Measurements from ENCODE around the gene NOXA1. TPM values are rescaled to one million over a fixed set of nuclear protein-coding genes. Genes with fewer than 3 reads are reported as not detected.

Gene NOXA1
- total RNA-seq, 4 donors from 2014 or later, result 2.2 to 7.6 (median 4.0) TPM

DNA sequence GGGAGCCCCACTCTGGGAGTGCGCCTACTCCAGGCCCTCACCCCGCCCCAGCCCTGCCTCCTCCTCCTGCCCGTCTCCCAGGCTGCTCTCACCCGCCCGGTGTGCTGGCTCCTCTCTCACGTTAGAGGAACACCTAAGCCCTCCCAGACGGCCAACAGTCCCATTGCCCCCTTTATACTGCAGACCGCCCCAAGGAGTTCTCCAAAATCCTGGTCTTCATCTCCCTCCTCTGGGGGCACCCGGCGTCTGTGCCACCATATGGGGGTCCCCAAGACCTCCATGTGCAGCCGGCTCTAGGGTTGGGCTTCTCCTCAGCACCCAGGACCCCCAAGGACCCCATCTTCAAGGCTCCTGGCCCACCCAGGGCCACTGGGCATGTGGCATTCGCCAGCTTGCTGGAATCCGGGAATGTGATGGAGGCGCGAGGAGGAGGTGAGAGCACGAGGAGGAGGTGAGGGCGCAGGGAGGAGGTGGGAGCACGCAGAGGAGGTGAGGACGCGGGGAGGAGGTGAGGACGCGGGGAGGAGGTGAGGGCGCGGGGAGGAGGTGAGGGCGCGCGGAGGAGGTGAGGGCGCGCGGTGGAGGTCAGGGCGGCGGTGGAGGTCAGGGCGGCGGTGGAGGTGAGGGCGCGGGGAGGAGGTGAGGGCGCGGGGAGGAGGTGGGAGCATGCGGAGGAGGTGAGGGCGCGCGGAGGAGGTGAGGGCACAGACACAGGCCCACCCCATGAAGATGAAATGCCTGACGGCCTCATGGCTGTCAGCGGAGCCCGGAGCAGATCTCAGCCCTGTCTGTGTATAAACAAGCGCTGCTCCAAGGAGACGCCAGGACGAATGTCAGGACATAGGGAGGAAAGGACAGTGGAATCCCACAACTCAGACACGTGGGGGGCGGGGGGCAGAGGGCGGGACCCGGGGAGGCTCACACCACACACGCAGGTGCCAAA, 41.4 kb upstream of the NOXA1 start:
- 92% methylated on average over 53 of the region's 53 CpGs for WGBS
- peak; percentile 55 to 74 for DNase-seq (ENCODE audit: low spot score in 2 of 2)
- Histone ChIP-seq H3K4me1 (no peaks in the 10 kb centered on the region), H3K4me3 (no peak overlapping the region), H3K27me3 (no peaks in the 10 kb centered on the region), H3K36me3 (no peaks in the 10 kb centered on the region), H3K9me3 (no peaks in the 10 kb centered on the region), H3K27ac (no peak overlapping the region)
- TF ChIP-seq EP300 (IDR thresholded peaks at IDR 0.05), result no peak
- TF ChIP-seq POLR2A (IDR thresholded peaks at IDR 0.05), result no peak
- TF ChIP-seq, protein P1, sequence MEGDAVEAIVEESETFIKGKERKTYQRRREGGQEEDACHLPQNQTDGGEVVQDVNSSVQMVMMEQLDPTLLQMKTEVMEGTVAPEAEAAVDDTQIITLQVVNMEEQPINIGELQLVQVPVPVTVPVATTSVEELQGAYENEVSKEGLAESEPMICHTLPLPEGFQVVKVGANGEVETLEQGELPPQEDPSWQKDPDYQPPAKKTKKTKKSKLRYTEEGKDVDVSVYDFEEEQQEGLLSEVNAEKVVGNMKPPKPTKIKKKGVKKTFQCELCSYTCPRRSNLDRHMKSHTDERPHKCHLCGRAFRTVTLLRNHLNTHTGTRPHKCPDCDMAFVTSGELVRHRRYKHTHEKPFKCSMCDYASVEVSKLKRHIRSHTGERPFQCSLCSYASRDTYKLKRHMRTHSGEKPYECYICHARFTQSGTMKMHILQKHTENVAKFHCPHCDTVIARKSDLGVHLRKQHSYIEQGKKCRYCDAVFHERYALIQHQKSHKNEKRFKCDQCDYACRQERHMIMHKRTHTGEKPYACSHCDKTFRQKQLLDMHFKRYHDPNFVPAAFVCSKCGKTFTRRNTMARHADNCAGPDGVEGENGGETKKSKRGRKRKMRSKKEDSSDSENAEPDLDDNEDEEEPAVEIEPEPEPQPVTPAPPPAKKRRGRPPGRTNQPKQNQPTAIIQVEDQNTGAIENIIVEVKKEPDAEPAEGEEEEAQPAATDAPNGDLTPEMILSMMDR (IDR thresholded peaks at IDR 0.05), result no peak
- TF ChIP-seq POLR2AphosphoS5 (IDR thresholded peaks at IDR 0.05), result no peak

DNA sequence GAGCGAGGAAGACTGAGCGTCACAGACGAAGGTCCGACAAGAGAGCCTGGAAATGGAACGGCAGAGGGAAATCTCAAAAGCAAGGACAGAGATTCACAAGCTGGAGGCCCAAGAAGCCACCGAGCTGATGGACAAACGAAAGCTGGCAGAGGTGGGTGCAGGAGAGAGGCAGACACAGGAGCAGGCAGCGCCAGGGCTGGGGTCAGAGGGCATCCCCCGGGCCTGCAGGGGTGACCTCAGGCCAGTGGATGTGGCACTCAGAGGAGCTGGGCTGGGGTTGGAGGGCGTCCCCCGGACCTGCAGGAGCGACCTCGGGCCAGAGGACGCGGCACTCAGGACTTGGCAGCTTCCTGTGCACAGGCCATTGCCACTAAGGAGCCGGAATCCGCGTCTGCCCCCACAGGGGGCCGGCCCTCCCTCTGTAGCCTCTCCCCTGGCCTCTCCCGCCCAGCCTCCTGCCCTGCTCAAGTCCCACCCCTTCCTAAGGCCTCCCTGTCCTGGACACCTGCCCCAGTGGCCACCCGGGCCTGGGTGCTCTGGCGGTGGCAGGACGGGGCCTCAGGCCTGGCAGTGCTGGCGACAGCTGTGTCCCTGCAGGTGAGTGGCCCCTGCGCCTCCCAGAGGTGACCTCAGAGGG, 40.6 kb upstream of the NOXA1 start:
- Histone ChIP-seq H3K27ac (no peak overlapping the region), H3K9me3 (no peaks in the 10 kb centered on the region), H3K4me3 (no peak overlapping the region), H3K4me1 (no peaks in the 10 kb centered on the region), H3K36me3 (no peaks in the 10 kb centered on the region), H3K27me3 (no peaks in the 10 kb centered on the region)
- 79% methylated on average over 15 of the region's 25 CpGs for WGBS
- TF ChIP-seq POLR2A (IDR thresholded peaks at IDR 0.05) (no peak), POLR2AphosphoS5 (IDR thresholded peaks at IDR 0.05) (no peak), EP300 (IDR thresholded peaks at IDR 0.05) (no peak)
- TF ChIP-seq, protein P1 (IDR thresholded peaks at IDR 0.05), result no peak
- peak; percentile 51 to 80 for DNase-seq (ENCODE audit: low spot score in 2 of 2)

DNA sequence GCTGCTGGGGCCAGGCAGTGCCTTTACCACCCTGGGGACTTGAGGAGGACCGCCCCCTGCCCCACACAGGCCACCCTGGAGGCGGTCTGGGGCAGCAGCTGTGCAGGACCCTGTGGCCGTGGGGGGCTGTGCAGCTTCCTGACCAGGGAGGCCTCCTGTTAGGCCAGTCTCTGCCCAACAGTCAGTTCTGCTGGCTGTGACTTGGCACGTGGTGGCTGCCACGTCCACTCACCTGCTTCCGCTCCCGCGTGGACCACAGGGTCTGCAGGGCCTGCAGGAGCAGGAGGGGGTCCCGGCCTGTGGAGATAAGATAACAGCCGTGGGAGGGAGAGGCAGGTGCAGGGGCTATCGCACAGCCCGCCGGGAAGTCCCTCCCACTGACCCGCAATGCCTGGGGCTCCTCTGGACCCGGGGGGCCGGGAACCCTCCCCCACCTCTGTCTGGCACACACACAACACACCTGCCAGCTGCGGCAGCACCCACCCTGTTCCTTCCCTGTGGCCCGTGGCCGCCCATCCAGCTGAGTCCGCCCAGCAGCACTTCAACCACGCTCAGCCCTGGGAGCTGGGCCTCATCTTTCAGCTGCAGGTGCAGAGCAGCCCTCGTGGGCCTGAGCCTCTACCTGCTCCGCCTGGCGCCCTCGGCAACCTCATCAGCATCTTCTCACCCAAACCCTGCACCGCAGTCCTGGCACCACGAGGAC, 40.0 kb upstream of the NOXA1 start:
- 86% methylated on average over 9 of the region's 27 CpGs for WGBS
- H3K27ac ChIP-seq, result no peak overlapping the region
- TF ChIP-seq, protein P1 (IDR thresholded peaks at IDR 0.05), result no peak
- TF ChIP-seq POLR2A (IDR thresholded peaks at IDR 0.05), result no peak

DNA sequence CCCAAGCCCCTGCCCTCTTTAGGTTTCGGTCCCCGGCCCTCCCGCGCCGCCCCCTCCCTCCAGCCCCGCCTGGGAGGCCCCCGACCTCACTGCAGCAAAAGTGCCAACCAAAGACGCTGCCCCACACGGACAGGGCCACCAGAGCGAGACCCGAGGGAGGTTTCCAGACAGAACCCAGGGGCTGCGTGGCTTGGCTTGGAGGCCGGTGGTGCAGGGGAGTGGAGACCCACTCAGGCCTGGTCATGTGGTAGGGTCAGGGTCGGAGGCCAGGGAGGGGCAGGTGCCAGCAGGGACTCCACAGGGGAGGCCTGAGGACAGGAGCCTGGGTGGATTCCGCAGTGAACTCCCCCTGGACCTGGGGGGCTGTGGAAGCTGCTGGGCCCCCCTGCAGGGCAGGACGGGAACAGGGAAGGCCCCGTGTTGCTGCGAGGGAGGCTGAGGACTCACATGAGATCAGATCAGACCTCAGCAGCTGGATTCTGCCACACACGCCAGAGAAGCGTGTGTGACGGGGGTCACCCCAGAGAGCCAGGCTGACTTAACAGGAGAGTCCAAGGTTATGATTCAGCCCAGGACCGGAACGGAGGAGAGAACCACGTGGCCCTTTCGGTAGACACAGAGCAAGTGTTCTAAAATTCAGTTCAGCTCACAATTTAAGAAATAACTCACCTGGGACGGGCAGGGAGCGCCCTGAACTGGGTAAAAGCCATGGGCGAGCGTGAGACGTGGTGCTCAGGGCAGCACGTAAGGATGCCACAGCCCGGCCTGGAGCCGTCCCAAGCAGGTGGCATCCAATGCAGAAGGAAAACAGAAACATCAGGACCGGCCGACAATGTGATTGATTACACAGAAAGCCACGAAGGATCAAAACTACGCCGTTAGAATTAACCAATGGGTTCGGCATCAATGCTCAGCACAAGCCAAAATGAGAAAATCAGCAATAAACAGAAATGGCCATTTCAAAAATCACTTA, 39.1 kb upstream of the NOXA1 start:
- Histone ChIP-seq H3K4me3 (no peak overlapping the region), H3K36me3 (peaks cover 6% of the 10 kb centered on the region), H3K9me3 (no peaks in the 10 kb centered on the region), H3K4me1 (no peaks in the 10 kb centered on the region), H3K27me3 (no peaks in the 10 kb centered on the region), H3K27ac (no peak overlapping the region)
- TF ChIP-seq POLR2AphosphoS5 (IDR thresholded peaks at IDR 0.05) (no peak), POLR2A (IDR thresholded peaks at IDR 0.05) (no peak), EP300 (IDR thresholded peaks at IDR 0.05) (no peak)
- TF ChIP-seq, protein P1 (IDR thresholded peaks at IDR 0.05), result no peak
- peak; percentile 29 to 76 for DNase-seq (ENCODE audit: low spot score in 2 of 2)
- 92% methylated on average over 38 of the region's 39 CpGs for WGBS

More for the DNA sequence above, 40.0 kb upstream of the NOXA1 start:
- no peaks in the 10 kb centered on the region for H3K4me1 ChIP-seq
- H3K36me3 ChIP-seq, result no peaks in the 10 kb centered on the region
- peak; percentile 57 to 73 for DNase-seq (ENCODE audit: low spot score in 2 of 2)
- H3K27me3 ChIP-seq, result no peaks in the 10 kb centered on the region
- no peaks in the 10 kb centered on the region for H3K9me3 ChIP-seq
- no peak overlapping the region for H3K4me3 ChIP-seq

All from suprapubic skin (tissue), 4 donors.